ENCODE results near the gene CALN1. TPM values are rescaled to one million over a fixed set of nuclear protein-coding genes. Genes with fewer than 3 reads are reported as not detected.

Gene CALN1
- total and polyA plus RNA-seq, 9 of the 15 experiments (the other 6 are each of a cell fraction or from before 2014, with no cell fraction given), result 1.4 to 7.5 (median 3.3) TPM

DNA sequence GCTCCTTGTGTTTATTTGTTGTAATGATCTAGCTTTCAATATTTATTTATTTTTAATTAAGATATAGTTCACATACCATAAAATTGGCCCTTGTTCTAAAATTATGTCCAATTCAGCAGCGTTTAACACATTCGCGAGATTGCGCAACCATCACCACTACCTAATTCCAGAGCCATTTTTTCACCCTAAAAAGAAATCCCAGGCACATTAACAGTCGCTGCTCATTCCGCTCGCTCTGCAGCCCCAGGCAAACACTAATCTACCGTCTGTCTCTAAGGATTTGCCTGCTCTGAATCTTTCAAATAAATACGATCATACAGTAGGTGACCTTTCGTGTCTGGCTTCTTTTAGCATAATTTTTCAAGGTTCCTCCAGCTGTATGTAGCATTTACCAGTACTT lies 616.7 kb downstream of the CALN1 start (continued):
- no peak for TF ChIP-seq STAT6 (CRISPR knock-in tag; IDR thresholded peaks at IDR 0.05)
- no peak for TF ChIP-seq ARID2 (IDR thresholded peaks at IDR 0.05)
- no peak for TF ChIP-seq ZHX1 (conservative IDR thresholded peaks at IDR 0.05; ENCODE audit: low read length)
- no peak for TF ChIP-seq ZNF561 (CRISPR knock-in tag; conservative IDR thresholded peaks at IDR 0.05)
- TF ChIP-seq CEBPG (CRISPR knock-in tag; IDR thresholded peaks at IDR 0.05), result 0 out of 2 replicates have a peak, but pooled peaks have one; percentile 20
- peak; percentile 46 to 97; a peak in 3 of 4 replicates for TF ChIP-seq CEBPG (tag; conservative IDR thresholded peaks at IDR 0.05 in 1 of 2, IDR thresholded peaks at IDR 0.05 in 1 of 2)
- no peak for TF ChIP-seq KDM2B (CRISPR knock-in tag; IDR thresholded peaks at IDR 0.05)
- peak; percentile 96 for TF ChIP-seq CEBPB (tag; IDR thresholded peaks at IDR 0.05)
- no peak for TF ChIP-seq ETV5 (CRISPR knock-in tag; IDR thresholded peaks at IDR 0.05; ENCODE audit: low read depth)
- no peak for TF ChIP-seq KAT2B (IDR thresholded peaks at IDR 0.05; ENCODE audit: low read depth, low read length)
- no peak for TF ChIP-seq RCOR1 (IDR thresholded peaks at IDR 0.05; ENCODE audit: borderline replicate concordance in 1 of 2, low read depth in 2 of 2, low read length in 2 of 2)
